Neuronal stem cell (in vitro differentiated cells): ENCODE results near the gene MIS18BP1.

Source experiments
- DNase-seq: peaks from one replicate; pipeline ENCODE4 v3.0.0-alpha.2; 2013; ENCODE audit warnings: low spot score
- H2AFZ ChIP-seq: one replicate; pipeline ENCODE4 v1.6.1; 2013; ENCODE audit warnings: mild to moderate bottlenecking, low read length, inconsistent platforms
- H2AK5ac ChIP-seq: 2 replicates; pipeline ENCODE4 v1.6.1; 2013; ENCODE audit warnings: low read depth, mild to moderate bottlenecking, inconsistent platforms, low read length, moderate library complexity, mixed read lengths
- H2BK120ac ChIP-seq: 2 replicates; pipeline ENCODE4 v1.6.1; 2013; ENCODE audit warnings: low read depth, mild to moderate bottlenecking, inconsistent platforms, low read length, moderate library complexity, mixed read lengths
- H2BK12ac ChIP-seq: one replicate; pipeline ENCODE4 v1.6.1; 2013; ENCODE audit warnings: low read length, inconsistent platforms
- H2BK15ac ChIP-seq: 2 replicates; pipeline ENCODE4 v1.6.1; 2013; ENCODE audit warnings: mild to moderate bottlenecking, low read length, inconsistent platforms, mixed read lengths
- H2BK5ac ChIP-seq: one replicate; pipeline ENCODE4 v1.6.1; 2013; ENCODE audit warnings: inconsistent platforms, mild to moderate bottlenecking, low read length, moderate library complexity
- H3K14ac ChIP-seq: one replicate; pipeline ENCODE4 v1.6.1; 2013; ENCODE audit warnings: low read length, inconsistent platforms
- H3K18ac ChIP-seq: 2 replicates; pipeline ENCODE4 v1.6.1; 2013; ENCODE audit warnings: low read length, inconsistent platforms
- H3K23ac ChIP-seq: 2 replicates; pipeline ENCODE4 v1.6.1; 2013; ENCODE audit warnings: low read depth, mild to moderate bottlenecking, mixed read lengths, low read length, inconsistent platforms; ENCODE audit not compliant: poor library complexity
- H3K27ac ChIP-seq: replicated peaks from 3 replicates; pipeline ENCODE4 v1.5.1; 2013; ENCODE audit warnings: low read length, inconsistent platforms
- H3K27me3 ChIP-seq, 3 experiments: 2 replicates each; pipeline ENCODE4 v1.6.1; 2013; ENCODE audit warnings: low read length in 3 of 3, mild to moderate bottlenecking in 2 of 3, inconsistent platforms in 1 of 3, low read depth in 1 of 3, mixed read lengths in 1 of 3, moderate library complexity in 1 of 3; ENCODE audit not compliant: control insufficient read depth in 3 of 3, insufficient read depth in 3 of 3
- H3K36me3 ChIP-seq, 2 donors: replicated peaks in 1 of 2; 2 replicates each; pipeline ENCODE4 v1.6.1; 2013; ENCODE audit warnings: low read length in 2 of 2; ENCODE audit not compliant: control insufficient read depth in 2 of 2, insufficient read depth in 2 of 2
- H3K4ac ChIP-seq: 2 replicates; pipeline ENCODE4 v1.6.1; 2013; ENCODE audit warnings: inconsistent platforms, mild to moderate bottlenecking, low read length, moderate library complexity
- H3K4me1 ChIP-seq, 2 donors: 1 replicate in 1 of 2; 2 replicates in 1 of 2; pipeline ENCODE4 v1.6.1; 2013; ENCODE audit warnings: low read length in 2 of 2, low read depth in 1 of 2; ENCODE audit not compliant: control insufficient read depth in 2 of 2, insufficient read depth in 1 of 2
- H3K4me2 ChIP-seq: one replicate; pipeline ENCODE4 v1.6.1; 2013; ENCODE audit warnings: mild to moderate bottlenecking, low read length, inconsistent platforms; ENCODE audit not compliant: insufficient read depth, poor library complexity, severe bottlenecking
- H3K4me3 ChIP-seq, 2 donors: 2 replicates each; pipeline ENCODE4 v1.5.1; 2013; ENCODE audit warnings: low read length in 2 of 2, mild to moderate bottlenecking in 2 of 2, inconsistent platforms in 1 of 2, moderate library complexity in 1 of 2
- H3K79me1 ChIP-seq: one replicate; pipeline ENCODE4 v1.6.1; 2013; ENCODE audit warnings: low read depth, mild to moderate bottlenecking, inconsistent platforms, low read length, moderate library complexity
- H3K9ac ChIP-seq: one replicate; pipeline ENCODE4 v1.6.1; 2013; ENCODE audit warnings: mild to moderate bottlenecking, low read depth, low read length, inconsistent platforms; ENCODE audit not compliant: poor library complexity
- H3K9me3 ChIP-seq, 2 donors: replicated peaks in 1 of 2; 2 replicates each; pipeline versions ENCODE3 to v1.6.1; 2013; ENCODE audit warnings: low read length in 2 of 2, mild to moderate bottlenecking in 2 of 2, inconsistent platforms in 1 of 2, low read depth in 1 of 2, mixed read lengths in 1 of 2, moderate library complexity in 1 of 2; ENCODE audit not compliant: control insufficient read depth in 2 of 2, insufficient read depth in 1 of 2
- H4K8ac ChIP-seq: one replicate; pipeline ENCODE4 v1.6.1; 2013; ENCODE audit warnings: low read depth, mild to moderate bottlenecking, inconsistent platforms, low read length, moderate library complexity
- H4K91ac ChIP-seq: one replicate; pipeline ENCODE4 v1.6.1; 2013; ENCODE audit warnings: low read length, low read depth, mild to moderate bottlenecking, inconsistent platforms; ENCODE audit not compliant: poor library complexity
- WGBS, 2 donors: extraction: QIAGEN DNeasy Blood & Tissue Kit; methylation state at CpG; one replicate each; pipeline ENCODE4 v1.1.7; 2013; ENCODE audit warnings: missing lambda C conversion rate in 2 of 2, mixed read lengths in 1 of 2; ENCODE audit not compliant: insufficient read length in 2 of 2, insufficient replicate concordance in 1 of 2; ENCODE audit errors: extremely low coverage in 2 of 2; 5-methylcytosine and 5-hydroxymethylcytosine counted together

The MIS18BP1 gene

GRCh38 chr14:45201905-45202304, 51.1 kb downstream of the MIS18BP1 start:
- no peak overlapping the region for H3K27ac ChIP-seq
- H2BK12ac ChIP-seq, result no peak overlapping the region
- H3K27me3 ChIP-seq, result no peaks in the 10 kb centered on the region
- DNase-seq, result no peak
- H4K91ac ChIP-seq, result no peak overlapping the region
- H2BK5ac ChIP-seq, result no peak overlapping the region
- H3K9ac ChIP-seq, result no peak overlapping the region
- H3K4me3 ChIP-seq, result no peak overlapping the region
- peaks cover 0 to 3% of the 10 kb centered on the region in 2 donors for H3K4me1 ChIP-seq
- H3K14ac ChIP-seq, result no peak overlapping the region
- H3K23ac ChIP-seq, result no peak overlapping the region
- H2BK120ac ChIP-seq, result no peak overlapping the region
- no peak overlapping the region for H2AK5ac ChIP-seq
- no peaks in the 10 kb centered on the region for H3K9me3 ChIP-seq
- H3K18ac ChIP-seq, result no peak overlapping the region
- no CpG with 5 or more reads among the region's 1 CpG for WGBS, 2 donors
- H2BK15ac ChIP-seq, result no peak overlapping the region
- H2AFZ ChIP-seq, result no peak overlapping the region
- no peak overlapping the region for H4K8ac ChIP-seq
- no peaks in the 10 kb centered on the region for H3K79me1 ChIP-seq
- H3K36me3 ChIP-seq, result peaks cover 6 to 71% of the 10 kb centered on the region in 2 donors
- H3K4ac ChIP-seq, result no peak overlapping the region
- no peak overlapping the region for H3K4me2 ChIP-seq

- no peak overlapping the region for H2AFZ ChIP-seq
- no peak overlapping the region for H3K18ac ChIP-seq
- H3K9ac ChIP-seq, result no peak overlapping the region
- H3K27ac ChIP-seq, result no peak overlapping the region
- H2BK15ac ChIP-seq, result no peak overlapping the region
- no peak overlapping the region for H2BK5ac ChIP-seq
- WGBS, 2 donors, result no CpG with 5 or more reads among the region's 1 CpG
- H3K36me3 ChIP-seq, result peaks cover 3 to 57% of the 10 kb centered on the region in 2 donors
- no peak overlapping the region for H3K4me2 ChIP-seq
- no peak overlapping the region for H3K23ac ChIP-seq
- H3K27me3 ChIP-seq, result no peaks in the 10 kb centered on the region
- no peaks in the 10 kb centered on the region for H3K9me3 ChIP-seq
- peaks cover 0 to 3% of the 10 kb centered on the region in 2 donors for H3K4me1 ChIP-seq
- H4K91ac ChIP-seq, result no peak overlapping the region
- H2BK12ac ChIP-seq, result no peak overlapping the region
- H3K14ac ChIP-seq, result no peak overlapping the region
- H3K4me3 ChIP-seq, result no peak overlapping the region
- H3K79me1 ChIP-seq, result no peaks in the 10 kb centered on the region
- no peak overlapping the region for H2BK120ac ChIP-seq
- no peak overlapping the region for H3K4ac ChIP-seq
- no peak for DNase-seq
- no peak overlapping the region for H2AK5ac ChIP-seq
- H4K8ac ChIP-seq, result no peak overlapping the region
Measured at GRCh38 chr14:45199230-45199629, 53.8 kb downstream of the MIS18BP1 start.

DNA sequence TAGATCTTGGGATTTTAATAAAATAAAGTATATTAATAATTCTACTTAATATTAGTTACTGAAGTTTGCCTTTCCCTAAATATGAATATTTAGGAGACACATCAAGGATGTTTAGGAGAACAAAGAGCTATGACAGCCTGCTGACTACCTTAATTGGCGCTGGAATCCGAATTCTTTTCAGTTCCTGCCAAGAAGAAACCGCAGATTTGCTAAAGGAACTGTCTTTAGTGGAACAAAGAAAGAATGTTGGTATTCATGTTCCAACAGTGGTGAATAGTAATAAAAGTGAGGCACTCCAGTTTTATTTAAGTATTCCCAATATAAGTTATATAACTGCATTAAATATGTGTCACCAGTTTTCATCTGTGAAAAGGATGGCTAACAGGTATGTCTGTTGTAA, 54.5 kb downstream of the MIS18BP1 start:
- H4K91ac ChIP-seq, result no peak overlapping the region
- no peaks in the 10 kb centered on the region for H3K27me3 ChIP-seq
- H3K79me1 ChIP-seq, result no peaks in the 10 kb centered on the region
- H4K8ac ChIP-seq, result no peak overlapping the region
- no peak overlapping the region for H2BK15ac ChIP-seq
- no peak overlapping the region for H2AFZ ChIP-seq
- no peak overlapping the region for H3K9ac ChIP-seq
- no peak overlapping the region for H3K18ac ChIP-seq
- H2BK120ac ChIP-seq, result no peak overlapping the region
- no peak overlapping the region for H2AK5ac ChIP-seq
- H3K4me2 ChIP-seq, result no peak overlapping the region
- no peak overlapping the region for H3K4me3 ChIP-seq
- H3K4me1 ChIP-seq, result peaks cover 0 to 3% of the 10 kb centered on the region in 2 donors
- H3K14ac ChIP-seq, result no peak overlapping the region
- H2BK12ac ChIP-seq, result no peak overlapping the region
- peaks cover 3 to 50% of the 10 kb centered on the region in 2 donors for H3K36me3 ChIP-seq
- no peak for DNase-seq
- H3K4ac ChIP-seq, result no peak overlapping the region
- no peaks in the 10 kb centered on the region for H3K9me3 ChIP-seq
- H3K27ac ChIP-seq, result no peak overlapping the region
- H3K23ac ChIP-seq, result no peak overlapping the region
- no peak overlapping the region for H2BK5ac ChIP-seq
- no CpG with 5 or more reads among the region's 3 CpGs for WGBS, 2 donors

DNA sequence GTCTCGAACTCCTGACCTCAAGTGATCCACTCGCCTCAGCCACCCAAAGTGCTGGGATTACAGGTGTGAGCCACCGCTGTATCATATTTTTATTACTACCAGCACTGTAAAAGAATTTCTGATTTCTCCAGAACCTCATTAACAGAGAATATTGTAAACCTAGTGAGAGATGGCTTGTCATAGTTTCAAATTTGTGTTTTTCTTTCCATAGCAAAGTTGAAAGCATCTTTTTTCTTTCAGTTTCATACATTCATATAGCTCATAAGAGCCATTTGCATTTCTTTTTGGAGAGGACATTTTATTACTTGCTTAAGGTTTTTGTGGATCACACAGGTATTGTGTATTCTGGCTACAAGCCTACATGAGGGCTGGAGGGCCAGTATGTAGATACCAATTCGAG, 58.0 kb downstream of the MIS18BP1 start:
- H3K18ac ChIP-seq, result no peak overlapping the region
- H3K9me3 ChIP-seq, result no peaks in the 10 kb centered on the region
- H3K79me1 ChIP-seq, result no peaks in the 10 kb centered on the region
- H2BK12ac ChIP-seq, result no peak overlapping the region
- peaks cover 0 to 3% of the 10 kb centered on the region in 2 donors for H3K4me1 ChIP-seq
- no peak overlapping the region for H2AK5ac ChIP-seq
- H2BK5ac ChIP-seq, result no peak overlapping the region
- no peak overlapping the region for H2BK15ac ChIP-seq
- no CpG with 5 or more reads among the region's 4 CpGs for WGBS, 2 donors
- H3K4ac ChIP-seq, result no peak overlapping the region
- H3K27me3 ChIP-seq, result no peaks in the 10 kb centered on the region
- no peak overlapping the region for H2BK120ac ChIP-seq
- no peak overlapping the region for H3K14ac ChIP-seq
- no peak for DNase-seq
- no peak overlapping the region for H3K9ac ChIP-seq
- no peak overlapping the region for H2AFZ ChIP-seq
- no peak overlapping the region for H4K91ac ChIP-seq
- no peak overlapping the region for H3K4me3 ChIP-seq
- H4K8ac ChIP-seq, result no peak overlapping the region
- no peak overlapping the region for H3K4me2 ChIP-seq
- H3K23ac ChIP-seq, result no peak overlapping the region
- peaks cover 1 to 31% of the 10 kb centered on the region in 2 donors for H3K36me3 ChIP-seq
- H3K27ac ChIP-seq, result no peak overlapping the region
